ENCODE data around the gene PDZRN4. TPM values are rescaled to one million over a fixed set of nuclear protein-coding genes. Genes with fewer than 3 reads are reported as not detected.

The PDZRN4 gene
- total and polyA plus RNA-seq, 2 donors (not counting 3 experiments of a cell fraction or from before 2014, with no cell fraction given), result not detected

GRCh38 chr12:41531147-41531829 lies 343.2 kb downstream of the PDZRN4 start:
- no peaks in the 10 kb centered on the region for H3K9me3 ChIP-seq (replicated peaks; ENCODE audit: control insufficient read depth, insufficient read depth, low read length)
- dilution Hi-C loops (cut with MboI; ENCODE audit: extremely low pct_ligation_motif_present, low sequenced_read_pairs) (no loop called here), intact Hi-C loops (cut with micrococcal nuclease) (no loop called here)
- H4K20me1 ChIP-seq (replicated peaks; ENCODE audit: control insufficient read depth, extremely low read depth, insufficient read depth, low read length), result no peaks in the 10 kb centered on the region
- H3K4me2 ChIP-seq (ENCODE audit: insufficient read depth, low read length), result no peak overlapping the region
- no peaks in the 10 kb centered on the region for H3K36me3 ChIP-seq (ENCODE audit: control insufficient read depth in 2 of 2, extremely low read depth in 1 of 2, insufficient read depth in 2 of 2, low read length in 2 of 2)
- no peaks in the 10 kb centered on the region for H3K9me1 ChIP-seq (replicated peaks; ENCODE audit: control insufficient read depth, extremely low read depth, insufficient read depth, low read length)
- no peak overlapping the region for H3K27ac ChIP-seq (ENCODE audit: insufficient read depth, low read depth, low read length)
- ChIA-PET CTCF (no interaction called here), POLR2A (no interaction called here)
- no peak for TF ChIP-seq EZH2 (IDR thresholded peaks at IDR 0.05; ENCODE audit: borderline replicate concordance, low read depth, low read length, severe bottlenecking)
- no peak for TF ChIP-seq POLR2A (IDR thresholded peaks at IDR 0.05; ENCODE audit: low read depth, low read length)
- no peak for TF ChIP-seq FOS (IDR thresholded peaks at IDR 0.05; ENCODE audit: borderline replicate concordance, insufficient read depth, low read length)
- no peak for TF ChIP-seq GATA2 (IDR thresholded peaks at IDR 0.05; ENCODE audit: insufficient read depth, insufficient read length, low read depth, low read length)
- TF ChIP-seq MAX (IDR thresholded peaks at IDR 0.05; ENCODE audit: insufficient read depth, insufficient read length), result no peak
- TF ChIP-seq CTCF (IDR thresholded peaks at IDR 0.05; ENCODE audit: extremely low read depth in 1 of 2, insufficient read depth in 1 of 2, low read depth in 1 of 2, low read length in 2 of 2), result no peak
- TF ChIP-seq JUN (IDR thresholded peaks at IDR 0.05; ENCODE audit: borderline replicate concordance, insufficient read depth, insufficient read length, low read depth), result no peak
- no peak for TF ChIP-seq POLR2AphosphoS5 (IDR thresholded peaks at IDR 0.05; ENCODE audit: insufficient read depth, low read depth, low read length)
- TF ChIP-seq MYC (IDR thresholded peaks at IDR 0.05; ENCODE audit: low read depth, low read length), result no peak
- H3K79me2 ChIP-seq (ENCODE audit: control insufficient read depth, insufficient read depth, low read length), result no peaks in the 10 kb centered on the region
- DNase-seq (ENCODE audit: low read depth, low spot score) (no peak), FAIRE-seq (no peak)
- H2AFZ ChIP-seq (ENCODE audit: low read depth, low read length), result no peak overlapping the region
- H3K27me3 ChIP-seq (ENCODE audit: control insufficient read depth in 2 of 2, insufficient read depth in 2 of 2, low read length in 2 of 2), result no peaks in the 10 kb centered on the region
- H3K9ac ChIP-seq (replicated peaks; ENCODE audit: extremely low read depth, insufficient read depth, low read length), result no peak overlapping the region
- H3K4me3 ChIP-seq (replicated peaks in 1 of 3; ENCODE audit: insufficient read depth in 1 of 3, low read depth in 1 of 3, low read length in 3 of 3), result no peak overlapping the region
- H3K4me1 ChIP-seq (ENCODE audit: control insufficient read depth, extremely low read depth, insufficient read depth, low read length), result no peaks in the 10 kb centered on the region
- no TSS peak for BruUV-seq (replicated peaks)
